Glomerular endothelial cell (primary cell): ENCODE measurements around the gene RAB6B. TPM values are rescaled to one million over a fixed set of nuclear protein-coding genes. Genes with fewer than 3 reads are reported as not detected.

Experiments used
- DNase-seq: peaks from one replicate; pipeline ENCODE4 v3.0.0-alpha.2; 2011; ENCODE audit warnings: low read depth, low spot score; ENCODE audit errors: extremely low read depth
- total RNA-seq: library from RNA; depleted of rRNA; stranded (reverse); fragments of >200 nt; gene quantifications from 2 replicates; pipeline ENCODE4 v1.2.3, GENCODE V29; 2015

The RAB6B gene
- total RNA-seq, 1 donor from 2014 or later: 3.8 TPM

GRCh38 chr3:133777807-133778568 lies 117.7 kb downstream of the RAB6B start:
- DNase-seq: no peak

- DNase-seq: no peak
Measured at GRCh38 chr3:133776794-133777438, 118.8 kb downstream of the RAB6B start.

- DNase-seq: no peak
Measured at GRCh38 chr3:133775835-133776234, 119.8 kb downstream of the RAB6B start.

DNA sequence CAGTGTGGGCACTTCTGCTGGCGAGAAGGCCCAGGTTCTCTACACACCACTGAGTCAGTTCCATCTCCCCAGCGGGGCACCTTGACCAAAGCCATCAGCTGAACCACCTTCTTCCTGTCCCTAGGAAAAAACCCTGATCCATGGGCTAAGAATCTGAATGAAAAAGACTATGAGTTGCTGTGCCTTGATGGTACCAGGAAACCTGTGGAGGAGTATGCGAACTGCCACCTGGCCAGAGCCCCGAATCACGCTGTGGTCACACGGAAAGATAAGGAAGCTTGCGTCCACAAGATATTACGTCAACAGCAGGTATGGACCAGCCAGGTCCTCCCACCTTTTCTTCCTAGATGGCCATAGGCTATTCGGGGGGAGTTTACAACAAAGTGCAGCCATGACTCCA lies 120.4 kb downstream of the RAB6B start:
- DNase-seq: no peak

Other genes with a start within 250 kb of the RAB6B start
- gene TOPBP1, start 233.9 kb downstream of the RAB6B start, total RNA-seq: 17.0 and 21.2 TPM in 2 replicates
- gene TF, start 149.5 kb downstream of the RAB6B start, total RNA-seq: 0.12 and 0.15 TPM in 2 replicates
- 40.1 and 49.5 TPM in 2 replicates for gene SRPRB, start 90.1 kb downstream of the RAB6B start, total RNA-seq
- 1.6 and 2.2 TPM in 2 replicates for gene SLCO2A1, start 134.0 kb upstream of the RAB6B start, total RNA-seq